ENCODE measurements around the gene PNN. TPM values are rescaled to one million over a fixed set of nuclear protein-coding genes. Genes with fewer than 3 reads are reported as not detected.
"Not testable (repeated sequence)": the region's sequence is repeated elsewhere in the genome, so short reads cannot be mapped to it uniquely, and the experiment has no call there.

The PNN gene
- 17.5 and 32.9 TPM in 2 replicates for total RNA-seq

DNA sequence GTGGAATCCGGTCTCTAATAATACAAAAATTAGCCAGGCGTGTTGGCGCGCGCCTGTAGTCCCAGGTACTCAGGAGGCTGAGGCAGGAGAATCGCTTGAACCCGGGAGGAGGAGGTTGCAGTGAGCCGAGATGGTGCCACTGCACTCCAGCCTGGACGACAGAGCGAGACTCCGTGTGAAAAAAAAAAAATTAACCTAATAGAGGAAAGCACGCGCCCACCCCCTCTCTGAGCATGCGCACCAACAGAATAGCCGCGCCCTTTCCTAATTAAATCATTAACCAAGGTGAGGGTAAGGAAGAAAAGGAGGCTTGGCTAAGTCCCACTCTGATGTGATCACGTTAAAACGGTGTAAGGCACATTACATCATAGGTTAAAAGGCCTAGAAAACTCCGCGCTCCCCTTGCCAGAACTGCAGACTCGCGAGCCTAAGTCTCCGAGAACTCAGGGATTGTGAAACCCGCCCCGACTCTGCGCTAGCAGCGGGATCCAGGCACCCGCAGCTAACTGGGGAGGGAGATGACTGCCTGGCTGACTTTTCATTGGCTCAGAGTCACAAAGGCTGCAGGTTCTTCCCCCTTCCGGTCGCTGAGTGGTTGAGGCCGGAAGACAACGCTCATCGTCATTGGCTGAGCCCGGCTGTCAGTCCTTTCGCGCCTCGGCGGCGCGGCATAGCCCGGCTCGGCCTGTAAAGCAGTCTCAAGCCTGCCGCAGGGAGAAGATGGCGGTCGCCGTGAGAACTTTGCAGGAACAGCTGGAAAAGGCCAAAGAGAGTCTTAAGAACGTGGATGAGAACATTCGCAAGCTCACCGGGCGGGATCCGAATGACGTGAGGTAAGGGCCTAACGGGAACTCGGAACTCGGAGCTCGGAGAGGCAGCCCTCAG is at the start of gene PNN:
TSS of gene PNN (plus strand) at position 695 of the 885 bp plus-strand sequence. CDS start at position 721, 26 bp downstream.
- peak; percentile 99 for DNase-seq (ENCODE audit: low read depth, low spot score)

- DNase-seq (ENCODE audit: low read depth, low spot score) = not testable (repeated sequence)
Observed at GRCh38 chr14:39137835-39138234, 37.2 kb upstream of the PNN start.

GRCh38 chr14:39138440-39138839 is 36.6 kb upstream of the PNN start:
- DNase-seq (ENCODE audit: low read depth, low spot score) = no peak

DNA sequence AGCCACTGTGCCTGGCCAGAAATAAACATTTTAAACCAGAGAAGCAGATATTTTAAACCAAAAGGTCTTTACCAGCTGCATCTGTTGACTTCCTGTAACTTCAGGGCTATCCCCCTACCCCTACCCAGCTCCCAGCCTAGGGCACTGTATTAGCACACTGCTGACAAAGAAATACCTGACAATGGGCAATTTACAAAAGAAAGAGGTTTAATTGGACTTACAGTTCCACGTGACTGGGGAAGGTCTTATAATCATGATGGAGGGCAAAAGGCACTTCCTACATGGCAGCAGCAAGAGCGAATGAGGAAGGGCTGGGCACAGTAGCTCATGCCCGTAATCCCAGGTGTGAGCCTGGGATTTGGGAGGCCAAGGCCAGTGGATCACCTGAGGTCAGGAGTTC is 34.9 kb upstream of the PNN start:
- DNase-seq (ENCODE audit: low read depth, low spot score) = no peak

DNA sequence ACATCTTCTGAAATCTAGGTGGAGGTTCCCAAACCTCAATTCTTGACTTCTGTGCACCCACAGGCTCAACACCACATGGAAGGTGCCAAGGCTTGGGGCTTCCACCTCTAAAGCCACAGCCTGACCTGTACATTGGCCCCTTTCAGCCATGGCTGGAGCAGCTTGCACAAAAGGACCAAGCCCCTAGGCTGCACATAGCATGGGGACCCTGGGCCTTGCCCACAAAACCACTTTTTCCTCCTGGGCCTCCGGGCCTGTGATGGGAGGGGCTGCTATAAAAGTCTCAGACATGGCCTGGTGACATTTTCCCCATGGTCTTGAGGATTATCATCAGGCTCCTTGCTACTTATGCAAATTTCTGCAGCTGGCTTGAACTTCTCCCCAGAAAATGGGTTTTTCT is 33.4 kb upstream of the PNN start:
- not testable (repeated sequence) for DNase-seq (ENCODE audit: low read depth, low spot score)

DNA sequence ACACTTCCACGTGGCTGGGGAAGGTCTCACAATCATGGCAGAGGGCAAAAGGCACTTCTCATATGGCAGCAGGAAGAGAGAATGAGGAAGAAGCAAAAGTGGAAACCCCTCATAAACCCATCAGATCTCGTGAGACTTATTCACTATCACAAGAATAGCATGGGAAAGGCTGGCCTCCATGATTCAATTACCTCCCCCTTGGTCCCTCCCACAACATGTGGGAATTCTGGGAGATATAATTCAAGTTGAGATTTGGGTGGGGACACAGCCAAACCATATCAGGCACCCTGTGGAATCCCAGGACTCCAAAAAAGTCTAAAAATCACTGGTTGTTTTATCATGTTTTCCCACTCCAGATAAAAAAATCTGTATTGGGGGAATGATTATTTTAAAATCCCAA is 31.8 kb upstream of the PNN start:
- DNase-seq (ENCODE audit: low read depth, low spot score) = not testable (repeated sequence)

DNA sequence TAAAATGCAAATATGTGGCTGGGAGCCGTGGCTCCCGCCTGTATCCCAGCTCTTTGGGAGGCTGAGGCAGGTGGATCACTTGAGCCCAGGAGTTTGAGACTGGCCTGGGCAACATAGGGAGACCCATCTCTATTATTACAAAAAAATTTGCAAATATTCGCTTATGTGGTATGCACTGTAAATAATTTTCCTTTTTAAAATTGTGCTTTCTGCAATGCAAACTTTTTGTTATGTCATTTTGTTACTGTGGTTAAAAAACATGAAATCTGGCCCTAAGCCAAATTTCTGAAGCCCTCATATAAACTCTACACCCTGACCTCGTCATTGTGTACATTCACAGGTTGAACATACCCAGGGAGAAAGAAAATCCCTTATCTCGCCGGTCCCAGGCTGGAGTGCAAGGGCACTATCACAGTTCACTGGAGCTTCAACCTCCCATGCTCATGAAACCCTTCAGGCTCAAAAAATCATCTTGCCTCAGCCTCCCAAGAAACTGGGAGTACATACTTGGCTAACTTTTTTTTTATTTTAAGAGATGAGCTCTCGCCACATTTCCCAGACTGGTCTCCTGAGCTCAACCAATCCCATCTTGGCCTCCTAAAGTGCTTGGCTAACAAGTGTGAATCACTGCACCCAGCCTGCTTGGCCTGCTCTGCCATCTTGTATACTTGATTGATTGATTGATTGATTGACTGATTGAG is 29.6 kb upstream of the PNN start:
- DNase-seq (ENCODE audit: low read depth, low spot score) = no peak

DNA sequence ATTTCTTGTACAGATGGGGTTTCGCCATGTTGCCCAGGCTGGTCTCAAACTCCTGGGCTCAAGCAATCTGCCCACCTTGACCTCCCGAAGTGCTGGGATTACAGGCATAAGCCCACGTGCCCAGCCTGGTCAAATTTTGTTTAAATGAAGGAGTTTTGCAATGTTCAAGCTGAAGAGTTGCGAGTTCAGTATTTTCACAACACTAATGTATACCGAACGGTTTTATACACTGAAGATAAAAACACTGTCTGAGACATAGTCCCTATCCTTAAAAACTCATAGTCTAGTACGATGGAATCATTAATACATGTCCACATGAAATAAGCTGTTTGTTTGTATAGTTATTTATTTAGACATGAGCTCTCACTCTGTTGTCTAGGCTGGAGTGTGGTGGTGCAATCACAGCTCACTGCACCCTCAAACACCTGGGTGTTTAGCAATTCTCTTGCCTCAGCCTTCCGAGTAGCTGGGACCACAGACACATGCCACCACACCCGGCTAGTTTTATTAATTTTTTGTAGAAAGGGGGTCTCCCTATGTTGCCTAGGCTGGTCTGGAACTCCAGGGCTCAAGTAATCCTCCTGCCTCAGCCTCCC is 20.4 kb upstream of the PNN start:
- DNase-seq (ENCODE audit: low read depth, low spot score) = no peak

- DNase-seq (ENCODE audit: low read depth, low spot score) = no peak
Observed at GRCh38 chr14:39157491-39157890, 17.6 kb upstream of the PNN start.

- DNase-seq (ENCODE audit: low read depth, low spot score) = no peak
Observed at GRCh38 chr14:39158222-39158858, 16.7 kb upstream of the PNN start.

DNA sequence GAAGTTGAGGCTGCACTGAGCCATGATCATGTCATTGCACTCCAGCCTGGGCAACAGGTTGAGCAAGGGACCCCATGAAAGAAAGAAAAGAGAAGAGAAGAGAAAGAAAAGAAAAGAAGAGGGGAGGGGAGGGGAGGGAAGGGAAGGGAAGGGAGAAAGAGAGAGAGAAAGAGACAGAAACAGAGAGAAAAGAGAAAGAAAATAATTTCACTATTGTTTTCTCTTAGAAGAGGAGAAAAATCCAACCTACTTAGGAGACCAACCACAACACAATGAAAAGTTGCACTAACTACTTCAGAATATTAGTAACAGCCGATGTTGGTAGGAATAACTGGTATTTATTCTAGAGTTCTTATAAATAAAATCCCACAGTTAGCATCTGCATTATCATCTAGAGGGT is 14.6 kb upstream of the PNN start:
- DNase-seq (ENCODE audit: low read depth, low spot score) = no peak

DNA sequence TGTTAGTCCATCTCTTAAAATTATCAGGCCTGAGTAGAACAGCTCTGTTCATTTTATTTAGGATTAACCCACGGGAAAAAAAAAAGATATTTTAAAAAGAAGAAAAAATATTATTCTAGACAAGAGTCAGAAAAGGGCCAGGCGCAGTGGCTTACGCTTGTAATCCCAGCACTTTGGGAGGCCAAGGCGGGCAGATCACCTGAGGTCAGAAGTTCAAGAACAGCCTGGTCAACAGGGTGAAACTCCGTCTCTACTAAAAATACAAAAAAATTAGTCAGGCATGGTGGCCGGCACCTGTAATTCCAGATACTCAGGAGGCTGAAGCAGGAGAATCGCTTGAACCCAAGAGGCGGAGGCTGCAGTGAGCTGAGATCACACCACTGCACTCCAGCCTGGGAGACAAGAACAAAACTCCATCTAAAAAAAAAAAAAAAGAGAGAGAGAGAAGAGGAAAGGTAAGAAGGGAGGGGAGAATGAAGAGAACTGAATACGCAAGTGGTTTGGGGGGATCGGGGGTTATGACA is 7.2 kb upstream of the PNN start:
- DNase-seq (ENCODE audit: low read depth, low spot score) = not testable (repeated sequence)

- DNase-seq (ENCODE audit: low read depth, low spot score) = no peak
Observed at GRCh38 chr14:39168591-39168990, 6.5 kb upstream of the PNN start.

DNA sequence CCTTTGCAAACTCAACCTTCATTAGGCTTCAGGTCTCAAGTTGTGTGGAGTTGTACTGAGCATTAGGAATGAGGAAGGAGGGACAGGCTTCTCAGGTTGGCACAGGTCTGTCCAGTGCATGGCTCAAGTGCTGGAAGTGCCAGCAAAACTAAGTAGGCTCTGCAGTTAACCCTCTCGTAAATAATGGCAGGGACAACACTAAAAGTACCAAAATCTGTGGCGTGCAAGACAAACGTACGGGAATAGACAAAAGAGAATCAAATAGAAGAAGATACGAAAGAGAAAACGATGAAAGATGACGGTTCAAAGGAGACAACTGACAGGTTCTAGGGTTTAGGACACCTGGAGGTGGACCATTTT is 5.5 kb upstream of the PNN start:
- no peak for DNase-seq (ENCODE audit: low read depth, low spot score)

GRCh38 chr14:39173198-39173597 is 1.9 kb upstream of the PNN start:
- DNase-seq (ENCODE audit: low read depth, low spot score) = no peak

DNA sequence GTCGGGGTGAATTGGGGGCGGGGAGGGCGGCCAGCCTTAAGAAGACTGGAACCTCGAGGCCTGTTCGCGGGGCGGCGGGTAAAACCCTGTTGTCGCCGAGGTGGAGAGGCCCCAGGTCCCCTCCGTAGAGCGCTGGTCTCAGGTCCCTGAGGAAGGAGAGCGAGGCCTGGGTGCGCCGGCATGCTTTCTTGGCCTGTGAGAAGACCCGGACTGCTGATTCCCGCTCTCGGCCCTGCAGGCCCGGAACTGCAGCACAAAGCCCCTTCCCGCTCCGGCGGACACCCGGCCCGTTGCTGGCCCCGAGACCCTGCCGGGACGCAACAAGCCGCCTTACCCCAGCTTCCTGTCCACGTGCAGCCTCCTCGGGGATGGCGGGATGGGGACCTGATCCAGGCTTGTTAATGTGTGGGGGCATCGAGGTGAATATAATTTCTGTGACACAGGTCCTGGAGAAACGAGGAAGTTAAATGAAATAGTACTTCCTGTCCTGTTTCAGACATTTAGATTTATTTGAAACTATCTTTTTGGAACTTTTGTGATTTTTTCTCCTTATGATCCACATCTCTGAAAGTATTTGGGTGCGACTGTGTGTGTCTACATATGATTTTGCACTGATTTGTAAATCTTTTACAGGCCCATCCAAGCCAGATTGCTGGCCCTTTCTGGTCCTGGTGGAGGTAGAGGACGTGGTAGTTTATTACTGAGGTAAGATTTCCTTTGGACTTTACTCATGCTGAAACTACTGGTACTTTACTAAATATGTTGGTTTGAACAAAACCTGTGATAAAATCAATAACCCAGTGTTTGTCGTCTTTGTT is 600 bp downstream of the PNN start:
- DNase-seq (ENCODE audit: low read depth, low spot score) = no peak

DNA sequence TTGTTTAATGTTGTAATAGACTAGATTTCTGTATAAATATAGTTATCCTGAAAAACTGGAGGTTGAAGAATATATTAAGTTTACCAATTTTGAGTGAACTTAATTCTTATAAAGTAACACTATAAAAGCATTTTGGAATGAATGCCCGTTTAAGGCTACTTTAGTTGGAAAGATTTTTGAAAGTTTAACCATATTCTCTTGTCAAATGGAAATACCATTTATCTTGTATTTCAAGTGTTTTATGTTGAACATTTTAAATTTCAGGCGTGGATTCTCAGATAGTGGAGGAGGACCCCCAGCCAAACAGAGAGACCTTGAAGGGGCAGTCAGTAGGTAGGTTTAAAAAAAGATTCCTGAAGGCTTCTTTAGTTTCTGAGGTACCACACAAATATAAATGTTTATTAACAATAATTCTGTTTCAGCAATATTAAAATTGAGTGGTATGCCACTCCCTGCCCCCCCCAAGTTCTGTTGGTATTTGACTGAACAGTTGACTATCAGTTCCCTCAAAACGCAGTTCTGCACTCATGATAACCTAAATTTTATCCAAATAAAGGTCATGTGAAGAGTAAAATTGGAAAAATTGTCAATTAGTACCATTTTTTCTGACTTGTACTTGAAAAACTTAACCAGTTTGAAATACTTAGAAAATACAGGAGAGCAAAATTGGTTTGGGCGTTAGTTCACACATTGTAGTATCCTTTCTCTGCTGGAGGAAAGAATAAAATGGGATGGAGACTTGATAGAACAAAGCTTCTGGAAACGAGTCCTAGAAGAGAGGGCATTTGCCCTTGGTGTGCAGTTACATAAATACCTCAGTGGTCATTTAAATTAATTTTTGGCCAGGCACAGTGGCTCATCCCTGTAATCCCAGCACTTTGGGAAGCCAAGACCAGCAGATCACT is 1.5 kb downstream of the PNN start:
- DNase-seq (ENCODE audit: low read depth, low spot score) = no peak

GRCh38 chr14:39177168-39177545 is 2.1 kb downstream of the PNN start:
- no peak for DNase-seq (ENCODE audit: low read depth, low spot score)

- DNase-seq (ENCODE audit: low read depth, low spot score) = no peak
Observed at GRCh38 chr14:39179042-39179441, 4.0 kb downstream of the PNN start.

- DNase-seq (ENCODE audit: low read depth, low spot score) = no peak
Observed at GRCh38 chr14:39180553-39180952, 5.5 kb downstream of the PNN start.

Measured in pulmonary artery endothelial cell (primary cell).